Peyer's patch (tissue), 4 donors: ENCODE results near the gene ZBTB7B.

Source experiments
- CTCF ChIP-seq, 6 experiments: fragments of 450-650 bp in 4 of 6; fragments of 200-600 bp in 2 of 6; sonication (generic) in 1 of 6; IDR thresholded peaks; one replicate each; pipeline ENCODE4 v1.5.1; 2017 to 2019; ENCODE audit warnings: antibody characterized with exemption in 6 of 6, mild to moderate bottlenecking in 3 of 6, moderate library complexity in 1 of 6
- POLR2A ChIP-seq, 2 donors: fragments of 450-650 bp; IDR thresholded peaks; one replicate each; pipeline ENCODE4 v1.5.1; 2017; ENCODE audit warnings: antibody characterized with exemption in 2 of 2, mild to moderate bottlenecking in 2 of 2, moderate library complexity in 2 of 2

- TF ChIP-seq POLR2A (IDR thresholded peaks at IDR 0.05) (peak in 1 of 2 donors; percentile 48), CTCF (IDR thresholded peaks at IDR 0.05) (peak in 2 of 6 experiments; percentile 5 to 12)
These were observed 46.7 kb upstream of the ZBTB7B start, which contains the start of gene PBXIP1 for GRCh38 chr1:154955718-154956543.
